HG03066 (cell line): ENCODE measurements around the gene SLC25A30.
A peak's percentile ranks its signal among the peaks of the same experiment; 100 is the strongest.
"Not testable (repeated sequence)": the region's sequence is repeated elsewhere in the genome, so short reads cannot be mapped to it uniquely, and the experiment has no call there.

Experiments
- ATAC-seq: cut with Tn5 transposase; IDR thresholded peaks from one replicate; pipeline ENCODE4 v1.9.1; 2021; ENCODE audit warnings: low read depth; ENCODE audit not compliant: unreplicated experiment

Gene SLC25A30

DNA sequence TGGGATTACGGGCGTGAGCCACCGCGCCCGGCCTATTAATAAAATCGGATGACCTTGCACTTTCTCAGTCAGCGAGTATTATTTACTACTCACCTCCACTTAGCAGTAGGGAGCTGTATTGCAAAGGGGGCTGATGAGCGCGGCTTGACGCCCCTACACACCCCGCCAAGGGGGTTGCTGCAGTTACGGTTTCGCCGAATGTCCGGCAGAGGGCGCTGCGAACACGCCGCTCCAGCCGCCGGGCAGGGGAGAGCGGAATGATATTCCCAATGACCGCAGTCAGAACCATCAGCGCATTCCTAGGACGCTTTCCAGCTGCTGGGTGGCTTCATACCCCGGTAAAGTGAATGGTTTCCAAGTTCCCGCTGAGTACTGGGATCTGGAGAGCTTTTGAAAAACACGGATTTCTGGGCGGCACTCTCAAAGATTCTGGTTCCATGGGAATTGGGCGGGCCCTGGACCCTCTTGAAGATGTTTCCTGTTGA lies 47.2 kb downstream of the SLC25A30 start:
- ATAC-seq = no peak

DNA sequence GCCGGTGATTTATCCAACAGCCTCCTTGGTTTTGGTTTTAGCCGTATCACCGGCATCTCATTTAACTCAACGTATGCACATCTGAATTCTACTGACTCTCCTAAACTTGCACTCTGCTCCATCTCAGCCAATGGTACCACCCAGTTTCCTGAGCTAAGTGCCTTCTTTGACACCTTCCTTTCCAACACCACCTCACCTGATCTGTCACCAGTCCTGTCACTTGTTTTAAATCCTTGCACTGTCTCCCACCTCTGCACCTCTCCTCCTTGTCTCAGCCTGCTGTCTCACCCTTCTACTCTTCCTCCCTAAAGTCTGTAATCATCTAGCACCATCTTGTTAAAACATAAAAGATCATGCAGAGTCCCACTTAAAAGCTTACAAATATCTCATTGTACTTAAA lies 49.1 kb downstream of the SLC25A30 start:
- ATAC-seq = no peak

DNA sequence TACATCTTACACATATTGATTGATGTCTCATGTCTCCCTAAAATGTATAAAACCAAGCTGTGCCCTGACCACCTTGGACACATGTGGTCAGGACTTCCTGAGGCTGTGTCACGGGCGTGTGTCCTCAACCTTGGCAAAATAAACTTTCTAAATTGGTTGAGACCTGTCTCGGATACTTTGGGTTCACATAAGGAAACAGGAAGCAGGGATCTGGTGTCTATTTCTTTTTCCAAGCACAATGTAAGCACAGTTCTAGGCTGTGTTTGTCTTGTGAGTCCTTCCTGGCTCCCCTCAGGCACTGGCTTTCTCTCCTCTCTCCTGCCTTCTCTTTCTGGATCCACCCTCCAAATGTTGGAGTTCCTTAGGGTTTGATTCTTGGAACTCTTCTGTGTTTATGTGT lies 49.6 kb downstream of the SLC25A30 start:
- ATAC-seq = no peak

DNA sequence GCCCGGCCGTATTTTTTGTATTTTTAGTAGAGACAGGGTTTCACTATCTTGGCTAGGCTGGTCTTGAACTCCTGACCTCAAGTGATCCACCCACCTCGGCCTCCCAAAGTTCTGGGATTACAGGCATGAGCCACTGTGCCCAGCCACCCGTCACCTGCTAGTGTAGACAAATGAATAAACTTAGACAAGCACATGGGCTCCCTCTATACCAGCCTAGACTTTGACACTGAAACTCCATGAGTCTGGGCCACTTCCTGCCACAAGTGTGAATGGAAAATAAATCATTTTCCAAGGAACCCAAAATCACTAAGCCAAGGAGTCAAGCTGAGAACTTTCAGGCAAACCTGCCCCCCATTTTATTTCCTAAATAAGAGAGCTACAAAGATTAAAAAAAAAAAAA lies 50.2 kb downstream of the SLC25A30 start:
- no peak for ATAC-seq

DNA sequence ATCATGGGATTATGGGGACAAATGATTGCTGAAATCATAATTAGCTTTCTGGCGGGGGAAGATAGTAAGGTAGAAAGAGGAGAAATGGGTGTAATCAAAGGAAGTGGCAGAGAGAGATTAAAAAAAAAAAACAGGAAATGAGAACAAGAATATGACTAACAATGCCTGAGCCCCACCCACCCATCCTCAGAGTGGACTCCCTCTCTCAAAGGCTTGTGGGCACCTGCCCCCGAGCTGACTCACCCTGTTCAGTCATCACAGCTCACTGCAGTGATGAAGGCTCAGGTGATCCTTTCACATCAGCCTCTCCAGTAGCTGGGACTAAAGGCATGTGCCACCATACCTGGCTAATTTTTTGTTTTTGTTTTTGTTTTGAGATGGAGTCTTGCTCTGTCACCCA lies 50.8 kb downstream of the SLC25A30 start:
- peak; percentile 95 for ATAC-seq

DNA sequence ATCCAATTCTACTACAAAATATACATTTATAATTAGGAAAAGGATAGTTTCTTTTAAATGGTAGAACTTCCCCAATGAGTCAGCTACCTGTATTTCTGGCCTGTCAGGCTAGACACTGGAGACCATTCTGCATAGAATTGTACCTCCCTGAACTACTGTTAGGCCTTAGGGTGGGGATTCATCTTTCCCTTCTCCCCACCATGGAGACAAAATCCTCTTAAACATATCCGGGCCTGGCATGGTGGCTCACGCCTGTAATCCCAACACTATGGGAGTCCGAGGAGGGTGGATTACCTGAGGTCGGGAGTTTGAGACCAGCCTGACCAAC lies 52.7 kb downstream of the SLC25A30 start:
- ATAC-seq = no peak

DNA sequence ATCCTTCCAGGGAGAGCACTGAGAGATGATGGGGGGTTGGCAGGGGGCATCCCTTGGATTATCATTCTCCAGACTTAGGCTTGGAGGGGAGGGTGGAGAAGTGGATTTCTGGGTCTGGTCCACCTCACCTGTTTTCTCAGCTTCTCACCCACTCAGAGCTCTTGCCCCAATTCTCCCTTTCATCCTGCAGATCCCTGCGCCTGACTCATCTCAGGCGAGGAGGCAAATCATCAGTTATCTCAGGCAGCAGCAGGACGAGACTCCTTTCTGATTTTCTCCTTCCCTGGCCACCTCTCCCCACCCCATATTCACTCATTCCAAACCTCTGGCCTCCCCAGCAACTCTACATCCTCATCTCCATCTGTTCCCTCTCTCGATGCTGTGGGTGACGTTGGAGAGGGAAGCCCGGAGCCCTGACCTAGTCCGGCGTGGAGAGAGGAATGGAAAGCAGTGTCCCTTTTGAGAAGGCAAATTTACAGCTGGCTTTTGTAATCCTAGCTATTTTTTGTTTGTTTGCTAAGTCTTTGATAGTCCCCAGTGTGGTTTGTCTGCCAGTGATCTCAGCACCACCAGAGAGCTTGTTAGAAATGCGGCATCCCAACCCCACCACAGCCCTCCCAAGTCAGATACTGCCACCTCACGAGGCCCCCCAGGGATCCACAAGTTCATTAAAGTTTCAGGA lies 53.2 kb downstream of the SLC25A30 start:
- no peak for ATAC-seq

DNA sequence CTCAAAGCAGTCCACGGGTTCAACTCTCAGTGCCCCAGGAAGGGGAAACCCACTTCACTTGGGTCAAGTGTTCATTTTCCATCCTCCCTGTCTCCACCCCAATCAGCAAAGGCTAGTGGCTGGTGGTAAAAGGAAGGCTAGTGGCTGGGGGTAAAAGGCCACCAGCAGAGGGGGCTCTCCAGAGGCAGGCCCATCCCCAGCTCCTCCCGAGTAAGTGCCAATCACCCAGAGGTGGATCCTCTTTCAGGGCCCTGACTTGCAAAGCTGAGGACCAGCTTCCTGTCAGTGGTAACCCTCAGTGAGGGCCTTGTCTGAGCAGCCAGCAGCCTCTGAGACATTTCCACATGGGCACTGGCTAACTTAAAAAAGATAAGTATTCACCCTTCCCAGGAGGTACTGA lies 55.2 kb downstream of the SLC25A30 start:
- ATAC-seq = no peak

DNA sequence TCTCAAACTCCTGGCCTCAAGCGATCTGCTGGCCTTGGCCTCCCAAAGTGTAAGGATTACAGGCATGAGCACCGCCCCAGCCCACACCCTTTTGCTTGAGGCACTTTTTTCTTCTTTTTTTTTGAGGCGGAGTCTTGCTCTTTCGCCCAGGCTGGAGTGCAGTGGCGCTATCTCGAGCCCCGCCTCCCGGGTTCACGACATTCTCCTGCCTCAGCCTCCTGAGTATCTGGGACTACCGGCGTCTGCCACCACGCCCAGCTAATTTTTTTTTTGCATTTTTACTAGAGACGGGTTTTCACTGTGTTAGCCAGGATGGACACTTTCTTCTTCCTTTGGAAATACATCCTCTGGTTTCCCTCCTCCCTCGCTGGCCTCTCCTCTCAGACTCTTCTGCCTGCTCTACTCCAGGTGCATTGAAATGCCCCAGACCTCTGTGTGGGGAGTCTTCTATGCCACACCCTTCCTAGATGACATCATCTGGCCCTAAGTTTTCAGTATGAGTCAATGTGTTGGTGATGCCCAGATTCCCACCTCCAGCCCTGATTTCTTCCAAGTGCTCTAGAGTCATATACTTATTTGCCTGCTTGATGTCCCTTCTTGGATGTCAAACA lies 56.5 kb downstream of the SLC25A30 start:
- no peak for ATAC-seq

DNA sequence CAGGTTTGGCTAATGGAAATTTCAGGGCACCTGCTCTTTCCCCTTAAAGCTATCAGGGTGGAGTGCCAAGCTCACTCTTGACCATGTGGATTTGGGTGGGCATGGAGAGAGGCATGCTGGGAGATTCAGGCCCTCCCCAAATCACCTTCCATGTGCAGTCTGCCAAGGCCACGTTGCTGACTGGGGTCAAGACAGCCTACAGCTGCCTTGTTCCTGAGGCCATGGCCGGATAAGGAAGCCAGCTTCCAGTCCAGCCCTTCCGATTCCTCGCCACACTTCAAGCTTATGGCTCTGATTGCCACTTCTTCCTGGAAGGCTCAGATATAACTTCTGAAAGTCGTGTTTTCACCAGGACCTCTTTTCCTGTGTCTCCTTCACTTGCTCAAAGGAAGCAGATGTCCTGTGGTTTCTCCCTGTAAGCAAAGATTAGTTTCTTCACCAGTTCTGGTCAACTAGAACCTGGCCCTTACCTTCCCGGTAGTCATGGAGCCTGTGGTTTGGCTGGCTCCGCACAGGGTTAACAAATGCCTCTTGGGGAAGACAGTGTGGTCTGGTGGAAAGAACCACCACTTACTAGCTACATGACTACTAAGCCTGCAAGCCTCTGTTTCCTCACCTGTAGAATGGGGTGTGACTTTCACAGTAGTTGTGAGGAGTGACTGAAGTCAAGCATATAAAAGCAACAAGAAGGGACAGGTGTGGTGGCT lies 61.1 kb downstream of the SLC25A30 start:
- ATAC-seq = no peak

DNA sequence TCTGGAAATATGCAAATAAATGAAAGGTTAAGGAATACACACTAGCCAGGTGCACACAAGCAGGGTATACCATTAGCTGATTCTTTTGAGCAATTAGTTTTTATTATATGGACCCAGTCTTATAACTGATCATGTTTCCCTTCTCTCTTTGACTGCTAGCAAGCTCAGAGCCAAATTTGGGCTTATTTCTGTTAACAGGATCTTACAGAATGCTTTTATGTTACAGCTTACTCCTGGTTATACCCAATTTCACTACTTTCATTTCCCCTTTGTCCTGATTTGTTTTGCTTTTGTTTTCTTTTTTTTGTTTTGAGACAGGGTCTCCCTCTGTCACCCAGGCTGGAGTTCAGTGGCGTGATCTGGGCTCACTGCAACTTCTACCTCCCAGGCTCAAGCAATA lies 64.3 kb downstream of the SLC25A30 start:
- no peak for ATAC-seq

DNA sequence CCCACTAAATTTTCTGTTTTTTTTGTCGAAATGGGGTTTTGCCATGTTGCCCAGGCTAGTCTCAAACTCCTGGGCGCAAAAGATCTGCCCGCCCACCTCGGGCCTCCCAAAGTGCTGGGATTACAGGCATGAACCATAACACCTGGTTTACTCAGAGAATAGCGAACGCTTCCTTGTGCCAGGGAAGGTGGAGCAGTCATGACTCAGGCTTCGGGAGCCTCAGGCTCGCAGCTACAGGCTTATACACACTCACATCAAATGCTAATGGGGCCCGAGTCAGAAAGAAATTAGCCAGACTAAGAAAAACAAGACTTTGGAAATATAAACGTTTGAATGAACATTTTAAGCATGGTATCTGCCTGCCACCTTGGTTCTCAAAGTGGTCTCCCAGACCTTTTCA lies 66.1 kb downstream of the SLC25A30 start:
- no peak for ATAC-seq

DNA sequence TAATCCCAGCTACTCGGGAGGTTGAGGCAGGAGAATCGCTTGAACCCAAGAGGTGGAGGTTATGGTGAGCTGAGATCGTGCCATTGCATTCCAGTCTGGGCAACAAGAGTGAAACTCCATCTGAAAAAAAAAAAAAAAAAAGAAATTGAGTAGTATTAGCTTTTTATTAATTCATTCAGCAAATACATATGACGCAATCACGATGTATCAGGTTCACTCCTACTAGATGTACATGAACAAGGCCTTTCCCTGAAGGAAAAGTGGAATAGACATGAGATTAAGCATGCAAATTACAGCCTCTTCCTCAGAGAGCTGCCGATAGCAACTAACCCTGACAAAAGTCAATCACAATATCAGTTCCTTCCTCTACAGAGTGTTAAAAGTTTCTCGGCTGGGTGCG lies 68.0 kb downstream of the SLC25A30 start:
- ATAC-seq = no peak

DNA sequence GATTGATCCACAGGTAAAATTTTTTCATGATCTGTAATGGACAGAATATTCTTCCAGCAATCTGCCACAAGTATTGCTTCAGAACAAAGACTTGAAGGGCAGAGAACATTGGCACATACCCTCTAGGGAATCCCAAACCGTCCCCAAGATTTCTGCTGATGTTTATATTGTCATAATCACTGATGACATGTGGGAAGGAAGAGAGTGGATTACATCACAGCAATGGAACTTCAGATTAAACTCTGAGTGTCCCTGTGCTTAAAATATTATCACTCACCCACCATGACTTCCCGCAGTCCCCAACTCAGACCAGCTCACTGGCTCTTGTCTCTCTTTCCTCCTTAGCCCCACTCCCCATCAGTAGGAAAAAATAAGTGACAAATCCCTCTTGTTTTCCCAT lies 68.7 kb downstream of the SLC25A30 start:
- ATAC-seq = no peak

DNA sequence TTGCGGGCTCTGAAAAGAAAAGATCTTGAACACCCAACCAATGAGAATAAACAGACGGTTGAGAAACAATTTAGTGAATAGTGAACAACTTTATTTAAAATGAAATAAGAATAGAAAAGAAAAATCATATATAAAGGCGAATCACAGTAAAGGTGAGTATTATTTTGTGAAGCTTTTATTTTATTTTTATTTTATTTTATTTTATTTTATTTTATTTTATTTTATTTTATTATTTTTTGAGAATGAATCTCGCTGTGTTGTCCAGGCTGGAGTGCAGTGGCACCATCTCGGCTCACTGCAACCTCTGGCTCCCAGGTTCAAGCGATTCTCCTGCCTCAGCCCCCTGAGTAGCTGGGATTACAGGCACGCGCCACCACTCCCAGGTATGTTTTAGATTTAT lies 74.1 kb downstream of the SLC25A30 start:
- not testable (repeated sequence) for ATAC-seq
